Thymus (tissue), 11 donors: Measurements from ENCODE around the gene OR2A2. TPM values are rescaled to one million over a fixed set of nuclear protein-coding genes. Genes with fewer than 3 reads are reported as not detected.
"Not testable (repeated sequence)": the region's sequence is repeated elsewhere in the genome, so short reads cannot be mapped to it uniquely, and the experiment has no call there.

Experiments
- DNase-seq, 9 donors: peaks; one replicate each; pipeline ENCODE4 v3.0.0-alpha.2; 2013; ENCODE audit warnings: low spot score in 9 of 9, low read depth in 6 of 9, missing footprints in 1 of 9
- H3K27ac ChIP-seq, 2 donors: one replicate each; pipeline ENCODE4 v1.5.1; 2013; ENCODE audit warnings: control low read depth in 1 of 2, low read depth in 1 of 2, low read length in 1 of 2, mild to moderate bottlenecking in 1 of 2, moderate library complexity in 1 of 2
- H3K27me3 ChIP-seq, 2 donors: one replicate each; pipeline ENCODE4 v1.5.1; 2013; ENCODE audit warnings: low read length in 1 of 2; ENCODE audit not compliant: control insufficient read depth in 2 of 2, insufficient read depth in 1 of 2
- H3K36me3 ChIP-seq, 2 donors: one replicate each; pipeline ENCODE4 v1.5.1; 2013; ENCODE audit warnings: low read length in 1 of 2, mild to moderate bottlenecking in 1 of 2, moderate library complexity in 1 of 2; ENCODE audit not compliant: control insufficient read depth in 2 of 2, insufficient read depth in 2 of 2
- H3K4me1 ChIP-seq, 2 donors: one replicate each; pipeline ENCODE4 v1.5.1; 2013; ENCODE audit warnings: low read length in 2 of 2; ENCODE audit not compliant: control insufficient read depth in 2 of 2, insufficient read depth in 2 of 2
- H3K4me3 ChIP-seq, 2 donors: one replicate each; pipeline ENCODE4 v1.5.1; 2013; ENCODE audit warnings: low read length in 2 of 2, control low read depth in 1 of 2, mild to moderate bottlenecking in 1 of 2
- H3K9me3 ChIP-seq, 2 donors: one replicate each; pipeline ENCODE4 v1.5.1; 2013; ENCODE audit warnings: low read length in 1 of 2, mild to moderate bottlenecking in 1 of 2; ENCODE audit not compliant: control insufficient read depth in 2 of 2, insufficient read depth in 1 of 2
- WGBS: extraction: QIAGEN DNeasy Blood & Tissue Kit; methylation state at CpG from one replicate; pipeline ENCODE4 v1.1.7; 2013; 5-methylcytosine and 5-hydroxymethylcytosine counted together
- polyA plus RNA-seq: library from polyadenylated mRNA; stranded (reverse); fragments of 200-250 nt; gene quantifications from one replicate; pipeline ENCODE4 v1.2.3, GENCODE V29; 2013
- total RNA-seq: library from RNA; stranded (reverse); fragments of 120-200 nt; gene quantifications from one replicate; pipeline ENCODE4 v1.2.4, GENCODE V29; 2013
- donor health status: healthy.

OR2A2 gene
- total and polyA plus RNA-seq, 2 donors, result not detected

GRCh38 chr7:144098776-144099175 is 10.6 kb upstream of the OR2A2 start:
- H3K9me3 ChIP-seq, result no peaks in the 10 kb centered on the region
- no peak overlapping the region for H3K27ac ChIP-seq
- no peaks in the 10 kb centered on the region for H3K36me3 ChIP-seq
- H3K4me3 ChIP-seq, result no peak overlapping the region
- no peak for DNase-seq
- no peaks in the 10 kb centered on the region for H3K4me1 ChIP-seq
- no peaks in the 10 kb centered on the region for H3K27me3 ChIP-seq

- Histone ChIP-seq H3K36me3 (no peaks in the 10 kb centered on the region), H3K9me3 (no peaks in the 10 kb centered on the region), H3K4me3 (no peak overlapping the region), H3K27me3 (no peaks in the 10 kb centered on the region), H3K27ac (no peak overlapping the region), H3K4me1 (no peaks in the 10 kb centered on the region)
- 33% methylated on average over 3 of the region's 3 CpGs for WGBS
- DNase-seq, result no peak
These were observed 8.8 kb upstream of the OR2A2 start for GRCh38 chr7:144100607-144101006.

- H3K27me3 ChIP-seq, result no peaks in the 10 kb centered on the region
- H3K27ac ChIP-seq, result no peak overlapping the region
- no peak for DNase-seq
- H3K9me3 ChIP-seq, result no peaks in the 10 kb centered on the region
- no peak overlapping the region for H3K4me3 ChIP-seq
- no peaks in the 10 kb centered on the region for H3K4me1 ChIP-seq
- no peaks in the 10 kb centered on the region for H3K36me3 ChIP-seq
These were observed 7.3 kb upstream of the OR2A2 start for GRCh38 chr7:144102041-144102440.

- no peak for DNase-seq
- no peak overlapping the region for H3K4me3 ChIP-seq
- H3K9me3 ChIP-seq, result no peaks in the 10 kb centered on the region
- no peaks in the 10 kb centered on the region for H3K4me1 ChIP-seq
- no peaks in the 10 kb centered on the region for H3K27me3 ChIP-seq
- H3K36me3 ChIP-seq, result no peaks in the 10 kb centered on the region
- H3K27ac ChIP-seq, result no peak overlapping the region
These were observed 4.2 kb upstream of the OR2A2 start for GRCh38 chr7:144105211-144105610.

GRCh38 chr7:144110272-144110671 is 889 bp downstream of the OR2A2 start:
- Histone ChIP-seq H3K27ac (no peak overlapping the region), H3K36me3 (no peaks in the 10 kb centered on the region), H3K4me1 (no peaks in the 10 kb centered on the region), H3K27me3 (no peaks in the 10 kb centered on the region), H3K4me3 (no peak overlapping the region), H3K9me3 (no peaks in the 10 kb centered on the region)
- no peak for DNase-seq
- WGBS, result 90% methylated on average over 5 of the region's 5 CpGs

- DNase-seq, result no peak
- no peaks in the 10 kb centered on the region for H3K4me1 ChIP-seq
- no peaks in the 10 kb centered on the region for H3K27me3 ChIP-seq
- no peaks in the 10 kb centered on the region for H3K9me3 ChIP-seq
- H3K4me3 ChIP-seq, result no peak overlapping the region
- no peak overlapping the region for H3K27ac ChIP-seq
- 87% methylated on average over 1 of the region's 1 CpG for WGBS
- no peaks in the 10 kb centered on the region for H3K36me3 ChIP-seq
These were observed 4.3 kb downstream of the OR2A2 start for GRCh38 chr7:144113651-144114050.

- WGBS, result 95% methylated on average over 8 of the region's 8 CpGs
- Histone ChIP-seq H3K4me1 (no peaks in the 10 kb centered on the region), H3K27me3 (no peaks in the 10 kb centered on the region), H3K27ac (no peak overlapping the region), H3K36me3 (no peaks in the 10 kb centered on the region), H3K9me3 (no peaks in the 10 kb centered on the region), H3K4me3 (no peak overlapping the region)
- no peak for DNase-seq
These were observed 9.0 kb downstream of the OR2A2 start for GRCh38 chr7:144118341-144118740.

- no peak within 1 kb of the TSS for H3K27ac ChIP-seq
- H3K36me3 ChIP-seq, result no peaks in the 10 kb centered on the region
- no peaks in the 10 kb centered on the region for H3K27me3 ChIP-seq
- no peak within 1 kb of the TSS for H3K4me3 ChIP-seq
- no peak for DNase-seq
- no peaks in the 10 kb centered on the region for H3K4me1 ChIP-seq
- no peaks in the 10 kb centered on the region for H3K9me3 ChIP-seq
- 95% methylated on average over 1 of the region's 1 CpG for WGBS
These were observed 13.5 kb downstream of the OR2A2 start, which contains the start of gene OR2A14 for GRCh38 chr7:144122876-144123275. Gene OR2A14 (plus strand): TSS chr7:144123176. CDS start chr7:144129113, 5,937 bp downstream.

- H3K4me3 ChIP-seq, result no peak overlapping the region
- no peak overlapping the region for H3K27ac ChIP-seq
- peak; percentile 48 to 89 (median 75) for DNase-seq
- H3K27me3 ChIP-seq, result no peaks in the 10 kb centered on the region
- H3K36me3 ChIP-seq, result no peaks in the 10 kb centered on the region
- H3K9me3 ChIP-seq, result no peaks in the 10 kb centered on the region
- 48% methylated on average over 6 of the region's 6 CpGs for WGBS
- H3K4me1 ChIP-seq, result no peaks in the 10 kb centered on the region
These were observed 18.4 kb downstream of the OR2A2 start for GRCh38 chr7:144127714-144128334.

GRCh38 chr7:144129601-144130000 is 20.2 kb downstream of the OR2A2 start:
- H3K4me3 ChIP-seq, H3K36me3 ChIP-seq, DNase-seq, H3K27ac ChIP-seq, H3K27me3 ChIP-seq, H3K4me1 ChIP-seq, H3K9me3 ChIP-seq: not testable (repeated sequence)
- 97% methylated on average over 9 of the region's 9 CpGs for WGBS
